Measurements from ENCODE around the gene DPF3.

Gene DPF3

DNA sequence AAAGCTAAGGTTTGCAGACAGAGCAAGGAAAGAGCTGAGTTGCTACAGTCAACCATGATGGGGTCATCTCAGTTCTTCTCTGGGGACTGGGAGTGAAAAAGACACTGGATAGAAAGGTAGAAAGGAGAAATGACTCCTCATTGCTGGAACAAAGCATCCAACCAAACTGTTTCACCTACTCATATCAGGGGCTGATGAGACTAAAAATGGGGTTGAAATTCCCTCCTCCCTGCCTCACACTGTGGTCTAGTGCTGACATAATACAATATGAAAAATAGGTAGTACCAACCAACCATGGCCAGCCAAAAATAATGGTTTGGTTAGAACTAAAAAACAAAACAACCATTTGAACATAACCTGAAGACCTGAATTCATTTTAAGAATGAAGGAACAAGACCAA lies 220.7 kb downstream of the DPF3 start:
- FAIRE-seq: no peak

DNA sequence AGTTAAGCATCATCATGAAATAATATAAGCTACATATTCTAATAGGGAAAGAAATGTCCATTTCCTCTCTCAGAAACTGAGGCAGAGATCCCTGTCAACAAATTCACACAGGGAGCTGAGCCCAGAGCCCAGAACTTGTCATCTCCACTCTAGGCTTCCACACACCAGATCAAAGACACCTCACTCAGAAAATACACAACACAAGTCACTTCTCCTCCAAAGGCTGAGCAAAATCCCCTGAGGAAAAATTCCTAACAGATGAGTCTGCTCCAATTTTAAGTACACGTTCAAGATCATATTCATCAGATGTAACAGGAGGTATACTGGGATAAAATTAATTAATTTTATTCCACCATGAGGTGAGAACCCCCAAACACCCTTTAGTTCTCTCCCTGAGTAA lies 227.3 kb downstream of the DPF3 start:
- FAIRE-seq: no peak

DNA sequence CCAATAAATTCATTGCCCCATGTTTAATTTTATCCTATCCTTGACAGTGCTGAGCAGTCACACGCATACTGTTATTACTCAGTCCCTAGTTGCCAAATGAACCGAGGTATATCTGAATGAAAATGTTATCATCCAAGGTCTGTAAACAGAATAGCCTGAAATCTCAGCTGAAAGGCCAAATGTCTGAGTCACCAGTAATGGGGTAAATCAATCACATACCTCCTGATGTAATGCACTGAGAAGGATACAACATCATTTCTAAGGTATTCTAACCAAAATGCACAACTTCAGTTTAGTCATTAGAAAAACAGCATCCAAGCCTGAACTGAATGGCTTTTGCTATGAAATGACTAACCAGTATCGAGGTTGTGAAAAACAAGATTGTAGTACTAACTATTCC lies 228.6 kb downstream of the DPF3 start:
- no peak for FAIRE-seq

DNA sequence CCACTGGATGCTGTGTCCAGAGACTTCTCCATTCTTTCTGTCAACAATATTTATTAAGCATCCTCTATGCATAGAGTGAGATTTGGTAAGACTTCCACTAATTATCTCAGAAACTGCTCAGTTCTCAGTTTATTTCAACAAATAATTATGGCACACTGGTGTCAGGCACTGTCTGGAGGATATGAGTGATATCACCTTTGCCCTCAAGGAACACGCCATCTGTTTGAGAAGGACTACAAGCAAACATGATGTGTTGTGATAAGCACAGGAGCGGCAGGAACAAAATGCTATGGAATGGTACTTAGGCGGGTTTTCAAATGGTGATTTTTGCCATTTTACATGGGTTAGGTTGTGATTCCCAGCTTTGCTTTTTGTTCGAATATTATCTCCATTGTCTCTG lies 229.2 kb downstream of the DPF3 start:
- FAIRE-seq: no peak

DNA sequence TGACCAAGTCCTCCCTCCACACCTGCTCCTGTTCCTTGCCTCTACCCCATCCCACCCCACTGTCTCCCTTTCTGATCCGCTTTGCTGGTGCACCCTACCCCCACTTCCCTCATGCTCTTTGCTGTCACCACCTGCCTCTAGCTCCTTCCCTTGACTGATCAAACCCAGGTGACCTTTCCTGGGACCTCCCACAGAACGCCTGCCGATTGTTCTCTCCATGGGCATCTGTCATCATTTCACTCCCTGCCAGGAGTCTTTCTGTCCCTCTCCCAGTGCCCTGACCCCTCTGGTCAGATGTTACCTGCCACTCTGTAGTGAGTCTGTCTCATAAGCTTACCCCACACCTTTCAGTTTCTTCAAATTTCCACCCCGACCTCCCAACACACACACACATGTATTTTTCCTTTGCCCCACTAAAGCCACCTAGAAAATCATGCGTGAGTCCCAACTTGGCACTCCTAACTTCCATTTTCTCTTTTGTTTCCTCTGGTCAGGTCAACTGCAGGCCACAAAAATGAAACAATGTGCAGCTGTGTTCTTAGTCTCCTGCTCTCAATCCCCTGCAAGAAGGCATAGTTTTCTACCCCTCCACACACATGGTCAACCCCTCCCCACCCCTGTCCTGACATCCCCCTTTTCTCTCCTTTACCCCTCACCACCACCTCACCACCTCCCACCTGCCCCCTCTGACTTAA lies 229.8 kb downstream of the DPF3 start:
- FAIRE-seq: no peak

DNA sequence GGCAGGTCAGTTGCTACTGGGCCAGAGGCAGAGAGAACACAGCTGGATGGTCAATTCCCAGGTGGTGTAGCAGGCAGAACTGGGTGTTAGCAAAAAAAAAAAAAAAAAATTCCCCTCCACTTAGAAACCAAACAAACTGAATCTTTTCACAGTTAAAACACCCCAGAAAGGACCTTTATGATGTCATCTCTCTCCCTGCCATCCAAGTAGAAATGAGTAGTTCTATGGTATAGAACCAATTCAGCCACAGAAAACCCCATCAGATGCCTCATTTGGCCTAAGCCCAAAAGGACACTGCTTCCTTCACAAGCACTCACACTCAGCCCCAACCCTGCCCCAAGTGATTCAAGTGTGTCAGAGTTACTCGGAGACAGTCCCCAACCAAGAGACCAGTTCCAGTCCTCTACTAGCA lies 230.8 kb downstream of the DPF3 start:
- FAIRE-seq: no peak

DNA sequence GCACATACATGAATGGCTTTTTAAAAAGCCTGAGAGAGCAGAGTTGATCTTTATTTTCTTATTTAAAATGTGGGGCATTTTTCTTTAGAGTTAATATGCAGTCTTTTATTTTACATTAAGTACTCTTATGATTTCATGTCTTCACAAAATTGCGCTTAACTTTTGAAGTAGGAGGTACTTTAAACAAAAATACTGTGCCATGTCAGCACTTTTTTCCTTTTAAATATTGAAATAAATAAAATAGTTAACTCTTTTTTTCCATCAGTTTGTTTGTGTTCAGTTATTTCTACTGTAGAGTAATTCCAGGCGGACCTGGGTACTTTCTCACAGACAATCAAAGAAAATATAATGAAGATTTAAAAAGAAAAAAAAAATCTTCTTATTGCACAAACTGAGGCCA lies 231.7 kb downstream of the DPF3 start:
- FAIRE-seq: no peak

DNA sequence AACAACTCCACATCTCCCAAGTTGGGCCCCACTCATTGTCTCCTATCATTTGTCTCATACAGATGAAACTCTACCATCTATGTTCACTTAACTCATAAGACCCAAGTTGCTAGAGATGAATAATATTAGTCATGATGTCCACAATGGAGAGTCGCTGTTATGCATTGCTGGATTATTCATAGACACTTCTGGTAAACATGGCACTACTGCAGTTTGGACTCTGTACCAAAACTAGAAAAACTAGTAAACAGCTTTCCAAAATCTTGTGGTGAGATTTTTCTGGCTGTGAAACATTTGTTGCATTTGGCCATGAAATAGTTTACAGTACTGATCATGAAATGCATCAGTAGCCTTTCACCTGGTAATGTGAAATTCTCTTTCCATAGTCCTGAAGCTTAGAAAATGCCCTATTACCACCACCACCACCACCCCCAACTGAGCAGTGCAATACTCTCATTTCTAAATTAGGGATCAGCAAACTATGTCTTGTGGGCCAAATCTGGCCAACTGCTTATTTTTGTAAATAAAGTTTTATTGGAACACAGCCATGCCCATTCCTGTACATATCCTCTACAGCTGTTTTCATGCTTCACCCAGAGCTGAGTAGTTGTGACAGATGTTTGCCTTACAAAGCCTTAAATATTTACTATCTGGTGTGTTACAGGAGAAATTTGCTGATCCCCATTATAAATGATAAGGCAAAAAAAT lies 236.5 kb downstream of the DPF3 start:
- no peak for FAIRE-seq

DNA sequence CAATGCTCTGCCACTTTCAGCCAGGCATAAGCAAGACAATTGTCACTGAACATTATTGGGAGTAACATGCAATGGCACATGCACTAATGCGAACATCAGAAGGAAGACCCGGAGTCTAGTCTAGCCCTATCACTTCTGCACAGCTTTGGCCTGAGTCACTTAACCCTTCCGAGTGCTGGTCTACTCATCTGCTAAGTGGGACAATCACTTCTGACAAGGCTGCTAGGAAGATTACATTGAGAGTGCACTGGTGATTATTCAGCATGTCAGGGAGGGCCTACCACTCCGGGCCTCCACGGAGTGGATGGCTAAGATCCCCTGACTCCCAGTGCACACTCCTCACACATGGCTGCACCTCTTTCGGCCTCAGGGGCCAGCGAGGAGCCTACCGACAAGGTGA lies 240.9 kb downstream of the DPF3 start:
- no peak for FAIRE-seq

DNA sequence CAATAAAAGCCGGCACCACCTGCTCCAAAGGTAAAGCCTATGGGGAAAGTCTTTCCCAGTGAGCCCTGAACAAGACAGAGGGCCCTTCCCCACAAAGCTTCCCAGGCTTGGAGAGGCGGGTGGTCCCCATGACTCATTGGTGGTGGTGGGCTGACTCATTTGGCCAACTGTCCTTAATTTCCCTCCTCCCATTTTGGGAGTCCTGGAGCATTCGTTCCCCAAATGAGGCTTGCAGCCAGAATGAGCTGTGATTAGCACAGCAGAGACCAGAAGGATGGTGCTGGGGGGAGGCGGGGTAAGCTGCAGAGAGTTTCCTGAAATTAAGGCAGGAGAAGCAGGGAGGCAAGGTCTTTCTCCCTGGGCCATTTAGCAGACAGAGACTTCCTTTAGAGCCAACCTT lies 241.7 kb downstream of the DPF3 start:
- no peak for FAIRE-seq

DNA sequence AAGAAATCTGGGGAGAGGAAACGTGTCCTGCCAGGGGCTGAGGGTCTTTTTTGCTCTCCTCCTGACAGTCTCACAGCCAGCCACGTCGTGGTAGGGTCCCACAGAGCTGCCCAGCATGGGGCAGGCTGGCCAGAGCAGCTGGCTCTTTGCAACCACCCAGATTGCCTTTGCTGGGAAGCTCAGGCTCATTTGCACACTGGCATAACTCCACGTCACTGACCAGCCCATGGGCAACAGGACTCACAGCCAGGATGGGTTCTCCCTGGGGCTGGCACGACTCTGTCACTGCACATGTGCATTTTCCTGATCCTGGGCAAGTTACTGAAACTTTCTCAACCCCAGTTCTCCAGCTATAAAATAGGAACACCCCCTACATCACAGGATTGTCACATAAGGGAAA lies 242.2 kb downstream of the DPF3 start:
- FAIRE-seq: no peak

DNA sequence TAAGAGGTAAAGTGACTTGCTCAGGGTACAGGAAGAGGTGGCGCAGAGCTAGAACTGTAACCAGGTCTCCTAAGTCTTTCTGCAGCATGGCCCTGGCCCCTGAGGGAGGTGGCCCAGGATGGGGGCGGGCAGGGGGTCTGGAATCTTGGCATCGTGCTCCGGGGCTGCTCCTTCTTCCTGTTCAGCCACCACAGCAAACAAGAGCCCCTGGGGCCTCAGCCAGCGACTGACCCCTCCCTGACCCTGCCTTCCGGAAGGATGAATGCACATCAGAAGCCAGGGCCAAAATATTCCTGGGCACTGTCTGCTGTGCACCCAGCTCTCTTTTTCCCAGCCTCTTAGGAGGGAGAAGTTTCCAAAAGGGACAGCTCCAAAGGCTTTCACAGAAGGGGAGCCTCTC lies 242.8 kb downstream of the DPF3 start:
- no peak for FAIRE-seq

DNA sequence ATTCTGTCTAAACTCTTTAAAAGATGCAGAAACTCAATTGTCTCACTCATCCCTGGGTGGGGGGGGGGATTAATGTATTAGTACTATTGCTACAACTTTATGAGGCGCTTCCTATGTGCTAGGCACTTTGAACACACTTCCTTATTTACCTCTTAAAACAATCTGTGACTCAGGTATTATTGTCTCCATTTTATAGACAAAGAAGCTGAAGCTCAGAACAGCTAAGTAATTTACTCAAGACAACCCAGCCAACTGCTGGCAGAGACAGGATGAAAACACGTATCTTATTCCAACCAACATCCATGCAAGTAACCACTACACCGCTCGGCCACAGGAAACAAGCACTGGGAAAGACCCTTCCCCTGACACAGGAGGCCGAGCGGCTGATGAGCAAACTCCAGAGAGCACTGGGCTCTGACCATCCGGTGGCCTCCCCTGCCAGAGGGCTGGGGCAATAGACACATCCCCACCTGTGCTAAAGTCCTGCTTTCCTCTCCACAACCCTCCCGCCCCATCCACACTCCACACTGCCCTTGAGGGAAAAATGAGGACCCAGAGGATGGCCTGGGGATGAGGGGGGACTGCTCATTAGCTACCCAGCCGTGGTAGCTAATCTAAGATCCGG lies 244.2 kb downstream of the DPF3 start:
- FAIRE-seq: no peak

DNA sequence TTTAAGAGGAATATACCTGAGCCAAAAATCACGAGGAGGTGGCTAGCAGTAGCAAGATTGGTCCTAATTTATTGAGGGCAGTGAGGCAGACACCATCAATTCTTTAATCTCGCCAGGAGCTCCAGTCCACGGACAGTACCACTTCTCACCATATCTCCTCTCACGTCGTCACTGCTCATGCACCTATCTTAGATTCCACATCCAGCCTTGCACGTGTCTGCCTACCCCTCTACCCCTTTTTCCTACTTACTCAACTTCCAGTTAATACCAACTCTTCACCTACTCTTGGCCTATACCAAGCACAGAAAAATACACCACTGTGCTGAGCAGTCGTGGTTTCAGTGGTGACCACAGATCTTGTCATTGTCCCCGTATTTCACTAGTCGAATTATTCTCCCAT lies 246.1 kb downstream of the DPF3 start:
- FAIRE-seq: no peak

DNA sequence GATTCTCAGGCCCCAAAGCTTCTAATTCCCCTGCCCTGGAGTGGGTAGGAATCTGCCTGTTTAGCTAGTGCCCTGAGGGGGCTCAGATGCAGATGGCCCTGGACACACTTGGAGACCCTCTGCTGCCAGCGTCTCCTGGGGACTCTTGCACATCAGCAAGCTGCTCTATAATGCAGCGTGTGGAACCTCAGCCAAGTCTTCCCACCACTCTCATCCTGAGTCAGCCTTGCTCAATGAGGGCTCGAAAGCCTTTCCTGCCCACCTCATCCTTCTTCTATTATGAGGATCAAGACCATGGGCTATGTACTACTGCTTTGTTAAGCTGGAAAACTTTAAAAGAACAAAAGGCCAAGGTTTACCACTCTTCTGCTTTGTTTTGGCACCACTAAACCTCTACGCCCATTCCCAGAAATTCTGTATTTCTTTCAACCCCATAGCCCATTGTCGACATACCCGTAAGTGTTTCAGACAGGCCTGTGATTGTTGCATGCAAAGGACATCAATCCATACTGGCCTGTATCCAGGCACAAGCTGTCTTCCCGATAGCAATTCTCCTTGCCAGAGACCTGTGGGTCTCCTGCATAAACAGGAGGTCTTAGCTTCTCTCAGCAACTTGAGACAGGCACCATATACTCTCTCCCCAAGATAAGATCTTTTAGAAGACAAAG lies 246.9 kb downstream of the DPF3 start:
- FAIRE-seq: no peak

DNA sequence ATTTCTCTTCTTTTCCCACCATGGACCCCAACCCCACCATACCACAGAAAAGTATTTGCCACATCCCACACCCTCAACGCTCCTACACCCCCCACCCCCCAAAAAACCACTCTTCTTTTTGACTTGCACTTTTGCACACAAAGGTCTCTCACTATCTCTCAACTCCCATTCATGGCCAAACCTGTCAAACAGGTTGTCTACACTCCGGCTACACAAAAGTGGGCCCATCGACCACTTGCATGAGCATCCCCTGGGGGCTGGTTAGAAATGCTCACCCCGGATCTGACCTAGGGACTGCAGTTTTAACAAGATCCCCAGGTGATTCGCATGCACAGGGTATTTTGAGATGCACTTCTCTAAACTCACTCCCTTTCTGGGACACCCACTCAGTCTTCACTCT lies 248.2 kb downstream of the DPF3 start:
- FAIRE-seq: no peak

DNA sequence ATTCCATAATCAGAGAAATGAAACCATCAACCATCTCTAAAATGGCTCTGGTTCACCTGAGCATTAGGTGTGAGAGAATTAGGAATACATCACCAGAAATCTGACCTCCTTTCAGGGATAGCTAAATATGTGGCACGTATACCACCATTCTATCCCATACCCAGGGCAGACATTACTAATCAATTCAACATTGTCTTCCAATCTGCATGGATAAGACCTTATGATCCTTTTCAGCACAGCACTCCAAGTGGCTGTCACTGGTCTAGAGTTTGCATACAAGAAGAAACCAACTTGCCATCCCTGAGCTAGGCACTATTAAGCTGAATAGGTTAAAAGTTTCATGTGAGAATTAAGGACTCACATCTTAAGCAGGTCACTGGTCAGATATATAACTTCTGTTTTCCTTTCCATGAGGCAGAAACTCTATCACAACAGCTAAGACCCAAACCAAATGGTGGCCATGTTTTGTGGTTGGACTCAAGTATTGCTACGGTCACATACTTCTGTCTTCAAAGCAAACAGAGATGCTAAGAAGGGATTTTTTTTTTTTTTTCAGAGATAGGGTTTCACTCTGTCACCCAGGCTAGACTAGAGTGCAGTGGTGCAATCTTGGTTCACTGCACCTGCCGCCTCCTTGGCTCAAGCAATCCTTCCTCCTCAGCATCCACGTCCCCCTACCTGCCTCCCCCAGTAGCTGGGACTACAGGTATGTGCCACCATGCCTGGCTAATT lies 249.0 kb downstream of the DPF3 start:
- no peak for FAIRE-seq

DNA sequence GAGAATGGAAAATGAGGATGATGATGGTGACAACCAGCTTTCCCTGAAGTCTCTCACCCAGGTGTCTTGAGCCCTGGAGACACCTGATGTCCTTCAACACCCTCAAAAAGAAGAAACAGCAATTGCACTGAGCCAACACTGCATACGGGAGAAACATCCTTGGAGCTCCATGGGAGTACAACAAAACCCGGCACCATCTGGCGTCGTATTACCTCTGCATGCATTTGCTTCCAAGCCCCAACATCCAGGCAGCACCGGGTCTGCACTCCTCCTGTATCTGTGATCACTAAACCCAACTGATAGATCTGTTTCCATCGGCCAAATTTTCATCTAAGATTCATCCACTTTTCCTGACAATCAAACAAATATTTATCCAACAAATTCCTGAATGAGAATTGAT lies 249.9 kb downstream of the DPF3 start:
- FAIRE-seq: no peak

DNA sequence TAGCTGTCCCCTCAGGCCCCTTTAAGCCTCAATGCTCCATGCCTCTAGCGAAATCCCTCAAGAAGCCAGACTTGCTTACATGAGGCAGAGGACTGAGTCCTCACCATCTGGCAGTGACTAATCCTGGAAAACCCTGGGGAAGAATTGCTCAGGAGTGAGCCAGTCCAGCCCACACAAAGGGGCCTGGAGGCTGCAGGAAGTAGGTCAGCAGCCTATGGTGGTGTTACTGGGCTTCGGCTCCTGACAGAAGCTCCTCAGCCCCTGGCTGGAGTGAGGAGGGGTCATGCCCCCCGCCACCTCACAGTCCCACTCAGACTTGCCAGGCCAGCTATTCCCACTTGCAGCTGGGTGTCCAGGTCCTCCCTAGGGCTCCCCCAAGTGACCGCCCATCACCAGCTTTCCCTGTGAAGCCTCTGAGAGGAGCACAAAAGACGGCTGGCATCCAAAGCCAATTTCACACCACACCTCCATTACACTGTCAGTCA lies 250.5 kb downstream of the DPF3 start:
- FAIRE-seq: no peak

DNA sequence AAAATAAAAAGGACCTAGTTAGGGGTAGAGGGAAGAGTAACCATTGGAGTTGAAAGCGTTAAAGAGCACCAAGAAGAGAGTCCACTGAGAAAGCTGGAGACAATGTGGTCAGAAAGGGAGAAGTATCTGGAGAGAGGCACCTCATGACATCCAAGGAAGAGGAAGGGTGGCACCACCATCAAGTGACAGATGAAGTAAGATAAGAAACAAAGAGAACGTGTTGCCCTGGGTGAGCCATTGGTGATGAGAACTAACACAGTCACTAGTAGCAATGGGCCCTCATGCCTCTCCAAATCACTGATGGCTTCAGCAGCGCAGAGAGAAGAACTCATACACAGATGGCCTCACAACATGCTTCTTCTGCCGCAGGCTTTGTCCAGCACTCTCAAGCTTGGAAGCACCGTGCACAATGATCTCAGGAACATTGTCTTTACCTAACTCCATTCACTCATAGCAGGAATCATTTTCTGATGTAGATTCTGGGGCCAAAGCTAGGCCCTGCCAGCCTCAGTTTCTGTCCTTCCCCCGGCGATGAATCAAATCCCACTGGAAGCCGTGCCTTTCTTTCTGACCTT lies 252.9 kb downstream of the DPF3 start:
- no peak for FAIRE-seq

DNA sequence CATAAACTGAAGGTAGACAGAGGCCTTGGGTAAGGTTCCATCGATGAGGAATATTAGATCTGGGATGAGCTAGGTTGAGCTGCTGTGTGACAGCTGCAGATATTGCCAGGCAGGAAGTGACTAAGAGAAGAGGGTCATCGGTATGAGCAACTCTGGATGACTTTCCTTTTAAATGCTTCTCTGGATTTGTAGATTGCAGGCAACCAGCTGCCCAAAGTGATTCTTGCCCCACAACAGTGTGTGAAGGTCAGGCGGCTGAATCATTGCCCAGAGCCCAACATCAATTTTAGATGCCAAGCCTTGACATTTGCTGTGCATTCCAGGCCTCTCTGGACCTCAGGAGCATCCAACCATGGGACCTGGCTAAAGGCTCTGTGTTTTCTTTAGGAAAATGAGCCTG lies 255.9 kb downstream of the DPF3 start:
- FAIRE-seq: no peak

DNA sequence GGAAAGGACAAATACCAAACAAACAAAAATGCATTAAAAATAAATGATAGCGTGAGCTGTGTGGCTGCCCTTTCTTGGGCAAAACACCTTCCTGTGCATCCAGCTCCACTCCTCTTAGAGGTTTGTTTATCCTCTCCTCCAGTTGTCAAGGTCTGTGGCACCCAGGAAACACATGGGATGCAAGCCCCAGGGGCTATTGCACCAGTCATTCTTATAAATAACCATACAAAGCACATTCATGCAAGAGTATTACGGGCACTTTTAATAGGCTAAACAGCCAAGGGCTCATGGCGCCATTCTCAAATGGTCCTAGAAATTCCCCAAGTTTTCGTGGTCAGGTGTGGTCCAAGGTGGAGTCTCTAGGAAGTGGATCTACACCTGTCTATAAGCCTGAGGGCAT lies 257.0 kb downstream of the DPF3 start:
- no peak for FAIRE-seq

DNA sequence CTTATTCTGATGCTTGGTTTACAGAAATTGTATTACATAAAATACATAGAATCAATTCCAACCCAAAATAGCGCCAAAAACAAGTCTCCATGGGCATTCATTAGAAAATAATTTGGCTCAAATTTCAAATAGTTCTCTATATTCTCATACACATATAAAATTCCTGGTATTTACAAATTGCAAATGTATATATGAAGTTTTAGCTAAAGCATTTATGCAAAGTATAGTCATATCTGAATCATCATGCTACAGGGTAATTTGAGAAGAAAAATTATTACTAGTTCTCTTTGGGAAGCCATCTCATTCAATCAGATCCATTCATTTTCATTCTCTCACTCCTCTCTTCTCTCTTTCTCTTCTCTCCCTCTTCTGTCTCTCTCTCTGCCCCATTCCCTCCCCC lies 257.8 kb downstream of the DPF3 start:
- no peak for FAIRE-seq

Measured in colon (tissue), 2 donors.